ENCODE measurements around the gene FAM76B. TPM values are rescaled to one million over a fixed set of nuclear protein-coding genes. Genes with fewer than 3 reads are reported as not detected.
A peak's percentile ranks its signal among the peaks of the same experiment; 100 is the strongest.

FAM76B gene
- total RNA-seq, 2 donors from 2014 or later, result 21.6 to 49.3 TPM

DNA sequence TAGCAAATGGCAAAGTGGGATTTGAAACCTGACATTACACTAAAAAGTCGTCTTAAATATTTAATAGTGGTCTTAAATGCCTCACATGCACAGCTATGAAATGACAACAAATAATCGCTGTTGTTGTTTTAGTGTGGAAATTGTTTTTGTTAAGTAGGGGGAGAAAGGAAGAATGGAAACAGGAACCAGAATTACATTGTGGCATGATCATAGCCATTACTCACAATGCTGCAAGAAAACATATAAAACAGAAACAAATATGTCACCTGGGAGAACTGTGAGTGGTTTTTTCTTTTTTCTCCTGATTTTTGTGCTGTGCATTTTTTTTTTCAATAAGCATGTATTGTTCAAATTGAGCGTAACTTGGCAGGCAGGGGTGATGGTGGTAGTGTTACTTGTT, 22.9 kb downstream of the FAM76B start:
- no peak for DNase-seq (ENCODE audit: low spot score)
- no peak for TF ChIP-seq CTCF (IDR thresholded peaks at IDR 0.05)
- no peak for ATAC-seq (ENCODE audit: insufficient number of reproducible peaks, low FRiP score, low read depth)

DNA sequence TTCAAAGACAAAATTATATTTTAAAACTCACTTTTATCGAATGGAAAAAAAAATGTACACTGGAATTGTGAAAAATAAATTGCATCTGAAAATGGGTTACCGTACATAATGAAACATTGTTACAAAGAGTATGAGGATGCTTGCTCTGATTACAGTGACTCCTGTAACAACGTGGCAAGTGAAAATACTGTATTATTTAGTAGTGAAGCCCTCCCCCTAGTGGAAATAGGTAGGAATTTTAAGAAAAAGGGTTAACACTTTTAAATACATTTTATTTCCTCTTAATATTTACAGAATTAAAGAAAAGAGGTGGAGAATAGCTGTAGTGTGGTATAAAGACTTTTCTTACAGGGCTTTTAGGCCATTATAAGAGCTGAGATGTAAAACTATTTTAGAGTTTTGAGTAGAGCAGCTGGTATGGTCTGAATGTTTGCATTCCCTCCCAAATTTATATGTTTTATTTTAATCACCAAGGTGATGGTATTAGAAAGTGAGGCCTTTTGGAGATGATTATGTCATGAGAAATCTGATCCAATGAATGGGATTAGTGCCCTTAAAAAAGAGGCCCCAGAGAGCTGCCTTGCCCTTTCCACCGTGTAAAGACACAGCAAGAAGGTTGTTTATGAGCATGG, 25.2 kb downstream of the FAM76B start:
- H3K4me3 ChIP-seq, result no peak overlapping the region
- no peak overlapping the region for H3K27ac ChIP-seq
- no peaks in the 10 kb centered on the region for H3K9me3 ChIP-seq
- peak; percentile 75 for TF ChIP-seq CTCF (IDR thresholded peaks at IDR 0.05)
- no peaks in the 10 kb centered on the region for H3K36me3 ChIP-seq
- H3K4me1 ChIP-seq (ENCODE audit: control insufficient read depth in 1 of 2, low read depth in 2 of 2), result no peaks in the 10 kb centered on the region
- H3K27me3 ChIP-seq (replicated peaks; ENCODE audit: insufficient read depth), result no peaks in the 10 kb centered on the region
- no peak for ATAC-seq (ENCODE audit: insufficient number of reproducible peaks, low FRiP score, low read depth)
- DNase-seq (ENCODE audit: low spot score), result no peak

More for the DNA sequence above, 22.9 kb downstream of the FAM76B start:
- Histone ChIP-seq H3K27ac (no peak overlapping the region), H3K4me1 (ENCODE audit: control insufficient read depth in 1 of 2, low read depth in 2 of 2) (no peaks in the 10 kb centered on the region), H3K4me3 (no peak overlapping the region), H3K9me3 (no peaks in the 10 kb centered on the region), H3K36me3 (no peaks in the 10 kb centered on the region), H3K27me3 (replicated peaks; ENCODE audit: insufficient read depth) (no peaks in the 10 kb centered on the region)

DNA sequence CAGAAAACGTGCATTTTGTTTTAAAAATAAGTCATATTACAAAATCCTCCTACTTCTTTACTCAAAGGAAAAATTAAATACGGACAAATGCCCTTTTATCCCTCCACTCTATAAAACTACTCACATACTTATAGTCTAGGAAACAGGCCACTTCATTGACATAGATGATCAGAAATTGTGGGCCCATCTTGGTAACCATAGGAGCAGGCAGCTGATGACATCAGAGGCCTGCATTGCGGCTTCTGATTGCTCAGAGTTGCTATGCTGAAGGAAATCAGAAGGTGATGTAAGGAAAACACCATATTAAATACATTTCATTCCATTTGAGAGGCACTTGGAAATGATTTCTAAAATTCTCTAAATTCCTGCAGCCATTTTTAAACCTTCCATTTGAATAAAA, 27.0 kb downstream of the FAM76B start:
- H3K36me3 ChIP-seq, result no peaks in the 10 kb centered on the region
- H3K4me1 ChIP-seq (ENCODE audit: control insufficient read depth in 1 of 2, low read depth in 2 of 2), result no peaks in the 10 kb centered on the region
- no peak for DNase-seq (ENCODE audit: low spot score)
- H3K4me3 ChIP-seq, result no peak overlapping the region
- no peaks in the 10 kb centered on the region for H3K9me3 ChIP-seq
- no peak for TF ChIP-seq CTCF (IDR thresholded peaks at IDR 0.05)
- no peak for ATAC-seq (ENCODE audit: insufficient number of reproducible peaks, low FRiP score, low read depth)
- no peaks in the 10 kb centered on the region for H3K27me3 ChIP-seq (replicated peaks; ENCODE audit: insufficient read depth)
- no peak overlapping the region for H3K27ac ChIP-seq

GRCh38 chr11:95760941-95761340, 28.6 kb downstream of the FAM76B start:
- ATAC-seq (ENCODE audit: insufficient number of reproducible peaks, low FRiP score, low read depth), result no peak
- H3K36me3 ChIP-seq, result no peaks in the 10 kb centered on the region
- no peaks in the 10 kb centered on the region for H3K27me3 ChIP-seq (replicated peaks; ENCODE audit: insufficient read depth)
- no peak overlapping the region for H3K4me3 ChIP-seq
- no peaks in the 10 kb centered on the region for H3K9me3 ChIP-seq
- TF ChIP-seq CTCF (IDR thresholded peaks at IDR 0.05), result no peak
- H3K4me1 ChIP-seq (ENCODE audit: control insufficient read depth in 1 of 2, low read depth in 2 of 2), result no peaks in the 10 kb centered on the region
- H3K27ac ChIP-seq, result no peak overlapping the region
- no peak for DNase-seq (ENCODE audit: low spot score)

- Histone ChIP-seq H3K4me1 (ENCODE audit: control insufficient read depth in 1 of 2, low read depth in 2 of 2) (no peaks in the 10 kb centered on the region), H3K36me3 (no peaks in the 10 kb centered on the region), H3K9me3 (no peaks in the 10 kb centered on the region), H3K4me3 (no peak overlapping the region), H3K27ac (no peak overlapping the region), H3K27me3 (replicated peaks; ENCODE audit: insufficient read depth) (no peaks in the 10 kb centered on the region)
- no peak for TF ChIP-seq CTCF (IDR thresholded peaks at IDR 0.05)
- no peak for ATAC-seq (ENCODE audit: insufficient number of reproducible peaks, low FRiP score, low read depth)
- no peak for DNase-seq (ENCODE audit: low spot score)
Observed at GRCh38 chr11:95751515-95751914, 38.1 kb downstream of the FAM76B start.
